H9 (cell line): Measurements from ENCODE around the gene RO60. TPM values are rescaled to one million over a fixed set of nuclear protein-coding genes. Genes with fewer than 3 reads are reported as not detected.

Experiments used
- DNase-seq: peaks from one replicate; pipeline ENCODE4 v3.0.0-alpha.2; 2017
- H2AFZ ChIP-seq: one replicate; pipeline ENCODE4 v1.6.1; 2013; ENCODE audit warnings: mild to moderate bottlenecking, low read length, control low read depth, moderate library complexity
- H2AK5ac ChIP-seq: 2 replicates; pipeline ENCODE4 v1.6.1; 2013; ENCODE audit warnings: low read length, control low read depth, mixed read lengths; ENCODE audit not compliant: insufficient read length
- H2BK120ac ChIP-seq: one replicate; pipeline ENCODE4 v1.6.1; 2013; ENCODE audit warnings: low read depth, mild to moderate bottlenecking, low read length, control low read depth, inconsistent platforms; ENCODE audit not compliant: poor library complexity, severe bottlenecking
- H2BK12ac ChIP-seq: 2 replicates; pipeline ENCODE4 v1.6.1; 2013; ENCODE audit warnings: low read length, control low read depth, mixed read lengths, low read depth; ENCODE audit not compliant: insufficient read length
- H2BK15ac ChIP-seq: 2 replicates; pipeline ENCODE4 v1.6.1; 2013; ENCODE audit warnings: low read depth, low read length, control low read depth
- H2BK20ac ChIP-seq: one replicate; pipeline ENCODE4 v1.6.1; 2013; ENCODE audit warnings: low read depth, mild to moderate bottlenecking, low read length, control low read depth, inconsistent platforms; ENCODE audit not compliant: poor library complexity, severe bottlenecking
- H2BK5ac ChIP-seq: 2 replicates; pipeline ENCODE4 v1.6.1; 2013; ENCODE audit warnings: low read length, control low read depth, mixed read lengths; ENCODE audit not compliant: insufficient read length
- H3K14ac ChIP-seq: 2 replicates; pipeline ENCODE4 v1.6.1; 2013; ENCODE audit warnings: low read length, control low read depth; ENCODE audit not compliant: insufficient read depth
- H3K18ac ChIP-seq: 2 replicates; pipeline ENCODE4 v1.6.1; 2013; ENCODE audit warnings: low read depth, mild to moderate bottlenecking, mixed read lengths, low read length, control low read depth; ENCODE audit not compliant: insufficient read length
- H3K23ac ChIP-seq: 2 replicates; pipeline ENCODE4 v1.6.1; 2013; ENCODE audit warnings: low read length, control low read depth, mixed read lengths, low read depth; ENCODE audit not compliant: insufficient read length
- H3K23me2 ChIP-seq: 2 replicates; pipeline ENCODE4 v1.6.1; 2013; ENCODE audit warnings: low read depth, mild to moderate bottlenecking, mixed read lengths, low read length, control low read depth; ENCODE audit not compliant: insufficient read length, poor library complexity, severe bottlenecking
- H3K27ac ChIP-seq: 2 replicates; pipeline ENCODE4 v1.5.1; 2013; ENCODE audit warnings: low read length, control low read depth, mixed read lengths, low read depth; ENCODE audit not compliant: insufficient read length
- H3K27me3 ChIP-seq: 2 replicates; pipeline ENCODE4 v1.6.1; 2013; ENCODE audit warnings: low read length, control low read depth, inconsistent platforms; ENCODE audit not compliant: insufficient read depth
- H3K4ac ChIP-seq: 2 replicates; pipeline ENCODE4 v1.6.1; 2013; ENCODE audit warnings: low read depth, mild to moderate bottlenecking, control low read depth, inconsistent platforms, low read length, moderate library complexity
- H3K4me1 ChIP-seq: 2 replicates; pipeline ENCODE4 v1.6.1; 2013; ENCODE audit warnings: low read length, control low read depth, inconsistent platforms; ENCODE audit not compliant: insufficient read depth
- H3K4me2 ChIP-seq: 2 replicates; pipeline ENCODE4 v1.6.1; 2013; ENCODE audit warnings: low read length, control low read depth, mixed read lengths; ENCODE audit not compliant: insufficient read length, insufficient read depth
- H3K56ac ChIP-seq: 2 replicates; pipeline ENCODE4 v1.6.1; 2013; ENCODE audit warnings: low read depth, mild to moderate bottlenecking, mixed read lengths, low read length, control low read depth; ENCODE audit not compliant: insufficient read length
- H3K79me1 ChIP-seq: 2 replicates; pipeline ENCODE4 v1.6.1; 2013; ENCODE audit warnings: low read depth, mild to moderate bottlenecking, moderate library complexity, low read length, control low read depth, inconsistent platforms; ENCODE audit not compliant: insufficient read depth, poor library complexity, severe bottlenecking
- H3K79me2 ChIP-seq: 2 replicates; pipeline ENCODE4 v1.6.1; 2013; ENCODE audit warnings: low read length, control low read depth, inconsistent platforms; ENCODE audit not compliant: insufficient read depth
- H3K9ac ChIP-seq: 2 replicates; pipeline ENCODE4 v1.6.1; 2013; ENCODE audit warnings: low read length, control low read depth, mixed read lengths; ENCODE audit not compliant: insufficient read length; ENCODE audit errors: extremely low read depth
- H3K9me3 ChIP-seq: one replicate; pipeline ENCODE4 v1.6.1; 2013; ENCODE audit warnings: low read depth, low read length, inconsistent platforms; ENCODE audit not compliant: control insufficient read depth
- H3T11ph ChIP-seq: one replicate; pipeline ENCODE4 v1.6.1; 2013; ENCODE audit warnings: mild to moderate bottlenecking, low read length, control low read depth, inconsistent platforms
- H4K20me1 ChIP-seq: one replicate; pipeline ENCODE4 v1.6.1; 2013; ENCODE audit not compliant: control insufficient read depth, insufficient read length, insufficient read depth
- H4K5ac ChIP-seq: 2 replicates; pipeline ENCODE4 v1.6.1; 2013; ENCODE audit warnings: low read depth, mild to moderate bottlenecking, mixed read lengths, low read length, control low read depth; ENCODE audit not compliant: insufficient read length
- H4K8ac ChIP-seq: replicated peaks from 2 replicates; pipeline ENCODE4 v1.6.1; 2013; ENCODE audit warnings: low read length, control low read depth, mixed read lengths, low read depth; ENCODE audit not compliant: insufficient read length
- H4K91ac ChIP-seq: 2 replicates; pipeline ENCODE4 v1.6.1; 2013; ENCODE audit warnings: low read depth, mild to moderate bottlenecking, moderate library complexity, mixed read lengths, low read length, control low read depth; ENCODE audit not compliant: insufficient read length
- H3K27ac Mint-ChIP-seq, 3 experiments: 2 replicates in 2 of 3; 3 replicates in 1 of 3; pipeline ENCODE4 v1.8.0; 2020 to 2021; ENCODE audit warnings: mixed read lengths in 3 of 3, mild to moderate bottlenecking in 1 of 3, moderate library complexity in 1 of 3
- H3K27me3 Mint-ChIP-seq: 2 replicates; pipeline ENCODE4 v1.8.0; 2021; ENCODE audit warnings: low read depth, mild to moderate bottlenecking, moderate library complexity, mixed read lengths
- H3K36me3 Mint-ChIP-seq, 3 experiments: 2 replicates in 2 of 3; 3 replicates in 1 of 3; pipeline ENCODE4 v1.8.0; 2020 to 2021; ENCODE audit warnings: low read depth in 3 of 3, mixed read lengths in 3 of 3; ENCODE audit not compliant: insufficient read depth in 1 of 3
- H3K4me1 Mint-ChIP-seq, 2 experiments: 2 replicates each; pipeline ENCODE4 v1.8.0; 2020; ENCODE audit warnings: mixed read lengths in 2 of 2
- H3K4me3 Mint-ChIP-seq, 2 experiments: 2 replicates in 1 of 2; 3 replicates in 1 of 2; pipeline ENCODE4 v1.8.0; 2020 to 2021; ENCODE audit warnings: mild to moderate bottlenecking in 2 of 2, mixed read lengths in 2 of 2, moderate library complexity in 1 of 2
- H3K9me3 Mint-ChIP-seq, 2 experiments: 2 replicates in 1 of 2; 3 replicates in 1 of 2; pipeline ENCODE4 v1.8.0; 2020; ENCODE audit warnings: mild to moderate bottlenecking in 2 of 2, mixed read lengths in 2 of 2, moderate library complexity in 1 of 2
- CTCF ChIP-seq: fragments of 200-600 bp; sonication (generic); conservative IDR thresholded peaks from 3 replicates; pipeline ENCODE4 v1.8.0; 2021; ENCODE audit warnings: antibody characterized with exemption, mild to moderate bottlenecking
- WGBS: extraction: QIAGEN DNeasy Blood & Tissue Kit; methylation state at CpG from one replicate; pipeline ENCODE4 v1.1.7; 2013; ENCODE audit warnings: missing lambda C conversion rate, low lambda C conversion rate, mixed read lengths; ENCODE audit not compliant: insufficient read length; ENCODE audit errors: extremely low coverage; 5-methylcytosine and 5-hydroxymethylcytosine counted together
- total RNA-seq: library from RNA; stranded (reverse); gene quantifications from 2 replicates; pipeline ENCODE4 v1.2.1, GENCODE V29; 2021

The RO60 gene
- total RNA-seq, 1 experiment from 2014 or later, result 84.7 TPM

GRCh38 chr1:193062698-193063463 is 3.5 kb downstream of the RO60 start:
- Histone ChIP-seq H3K9ac (no peak overlapping the region), H3K9me3 (no peaks in the 10 kb centered on the region), H2AK5ac (no peak overlapping the region), H3K23ac (no peak overlapping the region), H3K14ac (no peak overlapping the region), H3K79me2 (peaks cover 24% of the 10 kb centered on the region; the same call in 1 of the 2 replicates), H4K91ac (no peak overlapping the region), H4K20me1 (no peaks in the 10 kb centered on the region), H2BK120ac (no peak overlapping the region), H2BK12ac (no peak overlapping the region), H3K18ac (no peak overlapping the region), H3K4ac (no peak overlapping the region), H3K23me2 (peaks cover 12% of the 10 kb centered on the region), H3K56ac (no peak overlapping the region), H4K5ac (no peak overlapping the region), H2BK5ac (no peak overlapping the region), H2BK20ac (no peak overlapping the region), H3K79me1 (peaks cover 2% of the 10 kb centered on the region), H2AFZ (no peak overlapping the region), H3K4me1 (no peaks in the 10 kb centered on the region; the same call in 1 of the 2 replicates), H3K4me2 (no peak overlapping the region), H4K8ac (no peak overlapping the region), H3T11ph (no peak overlapping the region), H3K27ac (no peak overlapping the region), H2BK15ac (no peak overlapping the region), H3K27me3 (no peaks in the 10 kb centered on the region)
- H3K36me3 Mint-ChIP-seq, result peaks cover 0 to 12% (median 6%) of the 10 kb centered on the region in 3 experiments; a peak in 5 of 7 replicates
- no peak for DNase-seq
- H3K27ac Mint-ChIP-seq, result no peak overlapping the region
- H3K9me3 Mint-ChIP-seq, result peaks cover 2 to 3% of the 10 kb centered on the region in 2 experiments; a peak in 1 of 5 replicates
- no peak overlapping the region for H3K4me3 Mint-ChIP-seq
- peaks cover 17 to 20% of the 10 kb centered on the region in 2 experiments for H3K4me1 Mint-ChIP-seq
- no peaks in the 10 kb centered on the region for H3K27me3 Mint-ChIP-seq
- WGBS, result no CpG with 5 or more reads among the region's 4 CpGs
- TF ChIP-seq CTCF, result no peak
